Neural progenitor cell (in vitro differentiated cells): ENCODE measurements around the gene CSNK2A1. TPM values are rescaled to one million over a fixed set of nuclear protein-coding genes. Genes with fewer than 3 reads are reported as not detected.

Experiments
- DNase-seq: peaks from one replicate; pipeline ENCODE4 v3.0.0-alpha.2; 2016; ENCODE audit warnings: low spot score
- H2AFZ ChIP-seq: fragments of 200-600 bp; sonication (generic); replicated peaks from 2 replicates; pipeline ENCODE4 v1.6.1; 2016; ENCODE audit warnings: antibody characterized with exemption
- H3F3A ChIP-seq: fragments of 200-600 bp; sonication (generic); 2 replicates; pipeline ENCODE4 v1.6.1; 2016; ENCODE audit warnings: antibody characterized with exemption, low read depth
- H3K27ac ChIP-seq: fragments of 200-600 bp; sonication (generic); 2 replicates; pipeline ENCODE4 v1.5.1; 2016; ENCODE audit warnings: mild to moderate bottlenecking
- H3K27me3 ChIP-seq: fragments of 200-600 bp; sonication (generic); 2 replicates; pipeline ENCODE4 v1.6.1; 2016; ENCODE audit warnings: mild to moderate bottlenecking, moderate library complexity
- H3K36me3 ChIP-seq: fragments of 200-600 bp; sonication (generic); 2 replicates; pipeline ENCODE4 v1.5.1; 2016
- H3K4me1 ChIP-seq: fragments of 200-600 bp; sonication (generic); 2 replicates; pipeline ENCODE4 v1.6.1; 2016; ENCODE audit warnings: mixed run types
- H3K4me2 ChIP-seq: fragments of 200-600 bp; sonication (generic); 2 replicates; pipeline ENCODE4 v1.6.1; 2016
- H3K4me3 ChIP-seq: fragments of 200-600 bp; sonication (generic); 2 replicates; pipeline ENCODE4 v1.5.1; 2016
- H3K79me2 ChIP-seq: fragments of 200-600 bp; sonication (generic); 2 replicates; pipeline ENCODE4 v1.6.1; 2016; ENCODE audit warnings: low read depth
- H3K9ac ChIP-seq: fragments of 200-600 bp; sonication (generic); 2 replicates; pipeline ENCODE4 v1.6.1; 2016
- H3K9me3 ChIP-seq: fragments of 200-600 bp; sonication (generic); 2 replicates; pipeline ENCODE4 v1.5.1; 2016; ENCODE audit warnings: low read depth
- H4K20me1 ChIP-seq: fragments of 200-600 bp; sonication (generic); 2 replicates; pipeline ENCODE4 v1.6.1; 2016; ENCODE audit warnings: low read depth
- H3K27ac Mint-ChIP-seq: 3 replicates; pipeline ENCODE4 v1.8.0; 2021; ENCODE audit warnings: mixed read lengths
- H3K27me3 Mint-ChIP-seq: 2 replicates; pipeline ENCODE4 v1.8.0; 2022; ENCODE audit warnings: low read depth, mild to moderate bottlenecking, inconsistent platforms, moderate library complexity, mixed read lengths; ENCODE audit not compliant: insufficient read depth
- H3K36me3 Mint-ChIP-seq: 3 replicates; pipeline ENCODE4 v1.8.0; 2021; ENCODE audit warnings: mixed read lengths
- H3K4me1 Mint-ChIP-seq: 3 replicates; pipeline ENCODE4 v1.8.0; 2021; ENCODE audit warnings: mixed read lengths
- H3K4me3 Mint-ChIP-seq: 3 replicates; pipeline ENCODE4 v1.8.0; 2021; ENCODE audit warnings: mild to moderate bottlenecking, moderate library complexity, mixed read lengths
- H3K9me3 Mint-ChIP-seq: 3 replicates; pipeline ENCODE4 v1.8.0; 2020; ENCODE audit warnings: mixed read lengths
- CTCF ChIP-seq: fragments of 200-600 bp; sonication (generic); IDR thresholded peaks from 2 replicates; pipeline ENCODE4 v1.5.1; 2017; ENCODE audit warnings: antibody characterized with exemption, mild to moderate bottlenecking
- EZH2 ChIP-seq: fragments of 200-600 bp; sonication (generic); IDR thresholded peaks from 2 replicates; pipeline ENCODE4 v1.6.1; 2017; ENCODE audit warnings: antibody characterized with exemption, mild to moderate bottlenecking, moderate library complexity
- EZH2phosphoT487 ChIP-seq: fragments of 200-600 bp; sonication (generic); IDR thresholded peaks from 2 replicates; pipeline ENCODE4 v1.6.1; 2017; ENCODE audit warnings: antibody characterized with exemption
- total RNA-seq: library from RNA; depleted of rRNA; stranded (reverse); fragments of >200 nt; gene quantifications from 2 replicates; pipeline ENCODE4 v1.2.3, GENCODE V29; 2015; ENCODE audit warnings: low replicate concordance

CSNK2A1 gene
- total RNA-seq, 1 donor from 2014 or later = 599 TPM

- peaks cover 5% of the 10 kb centered on the region for H4K20me1 ChIP-seq
- no peaks in the 10 kb centered on the region for H3K27me3 ChIP-seq
- H3K9me3 Mint-ChIP-seq = no peaks in the 10 kb centered on the region
- DNase-seq = peak; percentile 85
- no peaks in the 10 kb centered on the region for H3K79me2 ChIP-seq
- H3K4me1 ChIP-seq = no peaks in the 10 kb centered on the region
- no peak overlapping the region for H3K27ac ChIP-seq
- H3K27ac Mint-ChIP-seq = peak overlapping the region; percentile 91
- H3K9me3 ChIP-seq = no peaks in the 10 kb centered on the region
- no peak overlapping the region for H3K4me3 ChIP-seq
- H3K9ac ChIP-seq = no peak overlapping the region
- H3K4me1 Mint-ChIP-seq = peaks cover 12% of the 10 kb centered on the region
- no peak overlapping the region for H3K4me2 ChIP-seq
- TF ChIP-seq EZH2phosphoT487 = no peak
- peak; percentile 74 for TF ChIP-seq CTCF
- H2AFZ ChIP-seq = no peak overlapping the region
- no peak overlapping the region for H3K4me3 Mint-ChIP-seq
- H3F3A ChIP-seq = peaks cover 3% of the 10 kb centered on the region
- H3K27me3 Mint-ChIP-seq = peaks cover 7% of the 10 kb centered on the region
- H3K36me3 Mint-ChIP-seq = peaks cover 18% of the 10 kb centered on the region
- no peaks in the 10 kb centered on the region for H3K36me3 ChIP-seq
These were observed 112.3 kb downstream of the CSNK2A1 start for GRCh38 chr20:431012-431904.

- H4K20me1 ChIP-seq = peaks cover 5% of the 10 kb centered on the region
- no peak overlapping the region for H3K9ac ChIP-seq
- H3K4me3 ChIP-seq = no peak overlapping the region
- H3K27ac ChIP-seq = no peak overlapping the region
- Mint-ChIP-seq H3K27me3 (peaks cover 7% of the 10 kb centered on the region), H3K4me3 (no peak overlapping the region), H3K9me3 (no peaks in the 10 kb centered on the region), H3K27ac (peak overlapping the region; percentile 33), H3K4me1 (peaks cover 12% of the 10 kb centered on the region), H3K36me3 (peaks cover 16% of the 10 kb centered on the region)
- no peaks in the 10 kb centered on the region for H3K9me3 ChIP-seq
- no peaks in the 10 kb centered on the region for H3K27me3 ChIP-seq
- DNase-seq = no peak
- H3K36me3 ChIP-seq = no peaks in the 10 kb centered on the region
- no peak overlapping the region for H2AFZ ChIP-seq
- no peaks in the 10 kb centered on the region for H3K4me1 ChIP-seq
- H3F3A ChIP-seq = peaks cover 3% of the 10 kb centered on the region
- no peak for TF ChIP-seq CTCF
- no peak for TF ChIP-seq EZH2
- no peak for TF ChIP-seq EZH2phosphoT487
- no peaks in the 10 kb centered on the region for H3K79me2 ChIP-seq
- H3K4me2 ChIP-seq = no peak overlapping the region
These were observed 113.2 kb downstream of the CSNK2A1 start for GRCh38 chr20:430091-430999.

- no peak overlapping the region for H3K27ac ChIP-seq
- no peak for TF ChIP-seq EZH2phosphoT487
- TF ChIP-seq EZH2 = no peak
- TF ChIP-seq CTCF = no peak
- H3K27ac Mint-ChIP-seq = no peak overlapping the region
- H3K4me1 Mint-ChIP-seq = peaks cover 8% of the 10 kb centered on the region
- peaks cover 2% of the 10 kb centered on the region for H3K27me3 Mint-ChIP-seq
- H3K36me3 ChIP-seq = no peaks in the 10 kb centered on the region
- peaks cover 5% of the 10 kb centered on the region for H4K20me1 ChIP-seq
- peaks cover 11% of the 10 kb centered on the region for H3K36me3 Mint-ChIP-seq
- no peak overlapping the region for H3K9ac ChIP-seq
- no peaks in the 10 kb centered on the region for H3K9me3 ChIP-seq
- H3F3A ChIP-seq = peaks cover 3% of the 10 kb centered on the region
- no peak overlapping the region for H2AFZ ChIP-seq
- no peak overlapping the region for H3K4me3 Mint-ChIP-seq
- DNase-seq = no peak
- no peaks in the 10 kb centered on the region for H3K79me2 ChIP-seq
- no peaks in the 10 kb centered on the region for H3K4me1 ChIP-seq
- no peaks in the 10 kb centered on the region for H3K9me3 Mint-ChIP-seq
- H3K4me3 ChIP-seq = no peak overlapping the region
- no peaks in the 10 kb centered on the region for H3K27me3 ChIP-seq
- H3K4me2 ChIP-seq = no peak overlapping the region
These were observed 114.9 kb downstream of the CSNK2A1 start for GRCh38 chr20:428658-429200.
